AG04449 (cell line): ENCODE data around the gene CDH12.

ENCODE experiments used
- CTCF ChIA-PET: fragments of 350-600 bp; formaldehyde crosslinking; extraction: SDS; loops from one replicate; lab custom pipeline; 2021; ENCODE audit warnings: antibody characterized with exemption; lab: Yijun Ruan, JAX
- POLR2A ChIA-PET: fragments of 400-600, 350-600 bp; formaldehyde crosslinking; extraction: SDS; loops from one replicate; lab custom pipeline; 2020; ENCODE audit warnings: antibody characterized with exemption, inconsistent platforms; lab: Yijun Ruan, JAX
- DNase-seq: peaks from one replicate; pipeline ENCODE4 v3.0.0-alpha.2; 2010; ENCODE audit warnings: low read depth, low spot score
- H3K4me3 ChIP-seq: 2 replicates; pipeline ENCODE4 v1.5.1; 2011; ENCODE audit warnings: low read depth, mild to moderate bottlenecking, control low read depth, low read length
- TF ChIP-seq, protein P1 (sequence below): IDR thresholded peaks from one replicate; pipeline ENCODE4 v1.5.1; 2011; ENCODE audit warnings: mild to moderate bottlenecking, moderate library complexity, low read length, control low read depth, inconsistent platforms; ENCODE audit not compliant: insufficient read depth; ENCODE audit errors: missing control alignments

CDH12 gene

GRCh38 chr5:22514231-22514630 is 338.9 kb downstream of the CDH12 start:
- H3K4me3 ChIP-seq: no peak overlapping the region
- ChIA-PET POLR2A (no interaction called here), CTCF (no interaction called here)
- TF ChIP-seq, protein P1, sequence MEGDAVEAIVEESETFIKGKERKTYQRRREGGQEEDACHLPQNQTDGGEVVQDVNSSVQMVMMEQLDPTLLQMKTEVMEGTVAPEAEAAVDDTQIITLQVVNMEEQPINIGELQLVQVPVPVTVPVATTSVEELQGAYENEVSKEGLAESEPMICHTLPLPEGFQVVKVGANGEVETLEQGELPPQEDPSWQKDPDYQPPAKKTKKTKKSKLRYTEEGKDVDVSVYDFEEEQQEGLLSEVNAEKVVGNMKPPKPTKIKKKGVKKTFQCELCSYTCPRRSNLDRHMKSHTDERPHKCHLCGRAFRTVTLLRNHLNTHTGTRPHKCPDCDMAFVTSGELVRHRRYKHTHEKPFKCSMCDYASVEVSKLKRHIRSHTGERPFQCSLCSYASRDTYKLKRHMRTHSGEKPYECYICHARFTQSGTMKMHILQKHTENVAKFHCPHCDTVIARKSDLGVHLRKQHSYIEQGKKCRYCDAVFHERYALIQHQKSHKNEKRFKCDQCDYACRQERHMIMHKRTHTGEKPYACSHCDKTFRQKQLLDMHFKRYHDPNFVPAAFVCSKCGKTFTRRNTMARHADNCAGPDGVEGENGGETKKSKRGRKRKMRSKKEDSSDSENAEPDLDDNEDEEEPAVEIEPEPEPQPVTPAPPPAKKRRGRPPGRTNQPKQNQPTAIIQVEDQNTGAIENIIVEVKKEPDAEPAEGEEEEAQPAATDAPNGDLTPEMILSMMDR: no peak
- no peak for DNase-seq

DNA sequence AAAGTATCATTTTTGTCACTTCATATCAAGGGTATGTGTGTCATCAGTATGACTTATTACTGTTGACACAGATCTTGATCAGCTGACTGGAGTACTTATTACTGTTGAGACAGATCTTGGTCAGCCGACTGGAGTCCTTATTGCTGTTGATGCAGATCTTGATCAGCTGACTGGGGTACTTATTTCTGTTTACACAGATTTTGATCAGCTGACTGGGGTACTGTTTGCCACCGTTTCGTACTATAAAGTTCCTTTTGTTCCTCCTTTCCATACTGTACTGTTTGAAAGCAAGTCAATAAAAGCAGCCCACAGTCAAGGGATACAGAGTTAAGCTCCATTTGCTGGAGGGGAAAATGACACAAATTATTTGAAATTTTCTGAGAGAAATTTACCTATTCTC is 347.3 kb downstream of the CDH12 start:
- ChIA-PET POLR2A (no interaction called here), CTCF (no interaction called here)
- TF ChIP-seq, protein P1: no peak
- H3K4me3 ChIP-seq: no peak overlapping the region
- no peak for DNase-seq

DNA sequence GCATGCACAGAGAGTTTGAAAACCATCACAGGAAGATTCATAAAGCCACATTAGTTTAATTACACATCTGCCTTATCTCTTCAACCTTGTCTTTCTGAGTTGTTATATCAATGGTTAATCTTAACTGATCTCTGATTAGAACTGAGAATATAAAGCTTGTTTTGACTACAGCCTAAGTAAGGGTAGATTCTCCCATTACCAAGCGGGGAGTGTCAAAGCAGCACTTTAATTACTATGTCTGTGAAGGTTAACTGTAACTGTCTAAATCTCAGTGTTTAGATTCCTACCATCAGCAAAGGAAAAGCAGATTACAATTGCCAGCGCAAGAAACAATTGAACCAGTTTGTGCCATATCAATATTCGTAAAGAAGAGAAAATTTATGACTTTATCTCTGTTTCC is 348.7 kb downstream of the CDH12 start:
- H3K4me3 ChIP-seq: no peak overlapping the region
- ChIA-PET POLR2A (no interaction called here), CTCF (no interaction called here)
- TF ChIP-seq, protein P1: no peak
- no peak for DNase-seq

DNA sequence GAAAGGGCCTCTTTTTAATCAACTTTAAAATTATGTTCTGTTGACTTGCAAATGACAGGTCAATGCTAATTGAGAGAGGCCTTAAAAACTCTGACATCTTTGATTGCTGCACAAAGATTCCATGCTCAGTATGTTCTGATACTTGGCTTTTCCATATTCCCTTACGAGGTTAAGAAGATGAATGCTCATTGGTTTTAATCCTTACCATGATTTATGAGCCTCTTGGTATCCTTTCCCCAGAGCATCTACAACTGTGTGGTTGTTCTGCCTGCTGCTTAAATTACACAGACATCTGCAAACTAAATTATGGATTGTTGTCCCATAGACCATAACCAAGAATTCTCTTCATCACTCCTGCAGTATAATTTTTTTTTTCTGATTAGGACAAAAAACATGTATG is 352.6 kb downstream of the CDH12 start:
- ChIA-PET CTCF (no interaction called here), POLR2A (no interaction called here)
- TF ChIP-seq, protein P1: no peak
- no peak overlapping the region for H3K4me3 ChIP-seq
- DNase-seq: no peak

GRCh38 chr5:22496666-22497065 is 356.5 kb downstream of the CDH12 start:
- H3K4me3 ChIP-seq: no peak overlapping the region
- ChIA-PET CTCF (no interaction called here), POLR2A (no interaction called here)
- TF ChIP-seq, protein P1: no peak
- DNase-seq: no peak

DNA sequence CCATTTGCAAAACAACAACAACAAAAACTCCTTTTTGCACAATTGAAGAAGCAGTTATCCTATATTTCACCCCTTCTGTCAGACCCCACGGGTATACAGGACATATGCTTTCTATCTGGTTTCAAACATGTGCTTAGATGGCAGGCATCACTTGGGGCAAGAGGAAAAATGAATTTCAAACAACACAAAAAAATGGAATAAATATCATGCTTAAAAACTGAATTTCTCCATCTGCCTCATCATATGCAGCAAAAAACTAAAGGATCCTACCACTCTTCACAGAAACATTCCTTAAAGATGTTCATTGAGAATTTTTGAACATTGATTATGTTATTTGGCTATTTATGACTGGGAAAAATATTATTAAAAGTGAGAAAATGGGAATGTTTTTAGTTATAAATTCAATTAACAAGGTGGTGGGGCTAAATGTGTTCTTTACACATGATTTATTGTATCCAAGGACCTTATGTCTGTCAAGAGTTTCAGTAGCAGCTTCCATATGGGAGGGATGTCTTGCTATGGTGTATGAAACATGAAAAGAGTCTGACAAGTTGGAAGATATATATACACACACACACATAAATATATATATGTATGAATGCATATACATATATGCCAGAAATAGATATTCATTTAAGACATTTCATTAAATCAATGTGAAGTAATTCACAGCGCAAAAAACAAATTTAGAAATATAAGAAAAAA is 358.0 kb downstream of the CDH12 start:
- no peak overlapping the region for H3K4me3 ChIP-seq
- ChIA-PET CTCF (no interaction called here), POLR2A (no interaction called here)
- DNase-seq: no peak
- TF ChIP-seq, protein P1: no peak
